Measurements from ENCODE around the gene KCND3.

The KCND3 gene

DNA sequence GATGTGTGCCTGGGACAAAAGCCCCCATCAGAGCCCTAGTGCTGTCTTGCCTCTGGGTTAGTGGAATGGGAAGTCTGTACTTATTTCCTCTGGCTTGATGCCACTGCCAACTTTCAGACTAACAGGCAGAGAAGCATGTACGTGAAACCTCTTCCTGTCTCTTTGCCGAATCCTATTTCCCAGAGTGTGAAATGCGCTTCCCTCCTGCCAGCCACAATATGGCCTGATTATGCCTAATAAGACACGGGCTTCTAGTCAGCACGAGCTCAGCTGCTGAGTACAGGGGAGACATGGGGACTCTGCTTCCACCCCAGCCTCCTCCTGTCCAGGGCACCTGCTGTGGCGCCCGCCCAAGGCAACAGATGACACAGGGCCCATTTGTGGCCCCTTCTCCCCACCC, 111.4 kb downstream of the KCND3 start:
- WGBS, 2 donors (ENCODE audit: extremely low coverage in 2 of 2, insufficient read length in 2 of 2, insufficient replicate concordance in 1 of 2), result no CpG with 5 or more reads among the region's 7 CpGs
- peaks cover 0 to 40% (median 0%) of the 10 kb centered on the region in 3 experiments for H3K27me3 ChIP-seq (ENCODE audit: control insufficient read depth in 3 of 3, insufficient read depth in 3 of 3, low read depth in 1 of 3, low read length in 3 of 3)

GRCh38 chr1:111876631-111877030, 112.8 kb downstream of the KCND3 start:
- H2BK5ac ChIP-seq (ENCODE audit: low read length), result no peak overlapping the region
- H3K36me3 ChIP-seq (replicated peaks in 1 of 2; ENCODE audit: control insufficient read depth in 2 of 2, insufficient read depth in 2 of 2, low read length in 2 of 2), result no peaks in the 10 kb centered on the region
- no peaks in the 10 kb centered on the region for H3K79me1 ChIP-seq (ENCODE audit: low read depth, low read length)
- no peak overlapping the region for H4K91ac ChIP-seq (ENCODE audit: low read depth, low read length, poor library complexity)
- no peak overlapping the region for H3K27ac ChIP-seq (replicated peaks; ENCODE audit: low read length)
- no peak overlapping the region for H3K4me2 ChIP-seq (ENCODE audit: insufficient read depth, low read length, poor library complexity, severe bottlenecking)
- H2BK15ac ChIP-seq (ENCODE audit: low read length), result no peak overlapping the region
- H3K9ac ChIP-seq (ENCODE audit: low read depth, low read length, poor library complexity), result no peak overlapping the region
- H3K27me3 ChIP-seq (ENCODE audit: control insufficient read depth in 3 of 3, insufficient read depth in 3 of 3, low read depth in 1 of 3, low read length in 3 of 3), result peaks cover 0 to 46% (median 0%) of the 10 kb centered on the region in 3 experiments
- H3K4me1 ChIP-seq (ENCODE audit: control insufficient read depth in 2 of 2, insufficient read depth in 1 of 2, low read depth in 1 of 2, low read length in 2 of 2), result peaks cover 0 to 15% of the 10 kb centered on the region in 2 donors
- H3K18ac ChIP-seq (ENCODE audit: low read length), result no peak overlapping the region
- no peak overlapping the region for H3K4me3 ChIP-seq (ENCODE audit: low read length in 2 of 2)
- H3K9me3 ChIP-seq (replicated peaks in 1 of 2; ENCODE audit: control insufficient read depth in 2 of 2, insufficient read depth in 1 of 2, low read depth in 1 of 2, low read length in 2 of 2), result no peaks in the 10 kb centered on the region
- H2BK12ac ChIP-seq (ENCODE audit: low read length), result no peak overlapping the region
- H2AFZ ChIP-seq (ENCODE audit: low read length), result no peak overlapping the region
- no peak overlapping the region for H2AK5ac ChIP-seq (ENCODE audit: low read depth, low read length)
- WGBS, 2 donors (ENCODE audit: extremely low coverage in 2 of 2, insufficient read length in 2 of 2, insufficient replicate concordance in 1 of 2), result no CpG with 5 or more reads among the region's 3 CpGs
- no peak overlapping the region for H3K4ac ChIP-seq (ENCODE audit: low read length)
- DNase-seq (ENCODE audit: low spot score), result no peak
- no peak overlapping the region for H3K23ac ChIP-seq (ENCODE audit: low read depth, low read length, poor library complexity)
- H4K8ac ChIP-seq (ENCODE audit: low read depth, low read length), result no peak overlapping the region
- H3K14ac ChIP-seq (ENCODE audit: low read length), result no peak overlapping the region
- no peak overlapping the region for H2BK120ac ChIP-seq (ENCODE audit: low read depth, low read length)

More for the DNA sequence above, 111.4 kb downstream of the KCND3 start:
- H3K4me2 ChIP-seq (ENCODE audit: insufficient read depth, low read length, poor library complexity, severe bottlenecking), result no peak overlapping the region
- H4K8ac ChIP-seq (ENCODE audit: low read depth, low read length), result no peak overlapping the region
- peaks cover 0 to 19% of the 10 kb centered on the region in 2 donors for H3K4me1 ChIP-seq (ENCODE audit: control insufficient read depth in 2 of 2, insufficient read depth in 1 of 2, low read depth in 1 of 2, low read length in 2 of 2)
- H2BK5ac ChIP-seq (ENCODE audit: low read length), result no peak overlapping the region
- H2AFZ ChIP-seq (ENCODE audit: low read length), result no peak overlapping the region
- H3K27ac ChIP-seq (replicated peaks; ENCODE audit: low read length), result no peak overlapping the region
- peak overlapping the region; percentile 36 for H2AK5ac ChIP-seq (ENCODE audit: low read depth, low read length)
- H3K14ac ChIP-seq (ENCODE audit: low read length), result no peak overlapping the region
- H3K79me1 ChIP-seq (ENCODE audit: low read depth, low read length), result no peaks in the 10 kb centered on the region
- H3K36me3 ChIP-seq (replicated peaks in 1 of 2; ENCODE audit: control insufficient read depth in 2 of 2, insufficient read depth in 2 of 2, low read length in 2 of 2), result no peaks in the 10 kb centered on the region
- no peak overlapping the region for H2BK15ac ChIP-seq (ENCODE audit: low read length)
- no peak overlapping the region for H3K9ac ChIP-seq (ENCODE audit: low read depth, low read length, poor library complexity)
- H3K23ac ChIP-seq (ENCODE audit: low read depth, low read length, poor library complexity), result no peak overlapping the region
- no peak overlapping the region for H4K91ac ChIP-seq (ENCODE audit: low read depth, low read length, poor library complexity)
- peak overlapping the region; percentile 36 for H2BK120ac ChIP-seq (ENCODE audit: low read depth, low read length)
- H3K4ac ChIP-seq (ENCODE audit: low read length), result no peak overlapping the region
- no peak overlapping the region for H2BK12ac ChIP-seq (ENCODE audit: low read length)
- H3K9me3 ChIP-seq (replicated peaks in 1 of 2; ENCODE audit: control insufficient read depth in 2 of 2, insufficient read depth in 1 of 2, low read depth in 1 of 2, low read length in 2 of 2), result no peaks in the 10 kb centered on the region
- no peak for DNase-seq (ENCODE audit: low spot score)
- H3K4me3 ChIP-seq (ENCODE audit: low read length in 2 of 2), result no peak overlapping the region
- H3K18ac ChIP-seq (ENCODE audit: low read length), result no peak overlapping the region

DNA sequence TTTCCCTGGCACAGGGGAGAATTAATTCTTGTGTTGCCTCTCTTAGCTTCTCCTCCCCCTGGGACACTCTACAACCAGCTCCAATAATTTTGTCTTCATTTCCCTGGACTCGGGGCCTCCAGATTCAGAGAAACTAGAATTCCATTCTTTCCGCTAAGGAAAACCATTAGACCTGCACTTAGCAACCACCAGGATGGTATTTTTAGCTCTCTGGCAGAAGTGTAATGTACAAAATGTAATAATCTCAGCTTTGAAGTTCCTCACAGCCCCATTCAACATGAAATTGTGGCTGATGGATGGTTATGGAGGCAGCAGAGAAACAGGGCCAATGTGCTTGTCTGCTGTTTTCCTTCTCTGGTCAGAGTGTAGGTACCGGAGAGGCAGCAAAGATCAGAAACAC, 113.8 kb downstream of the KCND3 start:
- H2BK5ac ChIP-seq (ENCODE audit: low read length), result no peak overlapping the region
- H2BK15ac ChIP-seq (ENCODE audit: low read length), result no peak overlapping the region
- H3K4me1 ChIP-seq (ENCODE audit: control insufficient read depth in 2 of 2, insufficient read depth in 1 of 2, low read depth in 1 of 2, low read length in 2 of 2), result peaks cover 0 to 11% of the 10 kb centered on the region in 2 donors
- no peak overlapping the region for H3K18ac ChIP-seq (ENCODE audit: low read length)
- peaks cover 0 to 37% (median 0%) of the 10 kb centered on the region in 3 experiments for H3K27me3 ChIP-seq (ENCODE audit: control insufficient read depth in 3 of 3, insufficient read depth in 3 of 3, low read depth in 1 of 3, low read length in 3 of 3)
- no peak overlapping the region for H3K4me2 ChIP-seq (ENCODE audit: insufficient read depth, low read length, poor library complexity, severe bottlenecking)
- no peak for DNase-seq (ENCODE audit: low spot score)
- no peak overlapping the region for H3K23ac ChIP-seq (ENCODE audit: low read depth, low read length, poor library complexity)
- H2AFZ ChIP-seq (ENCODE audit: low read length), result no peak overlapping the region
- no peaks in the 10 kb centered on the region for H3K36me3 ChIP-seq (replicated peaks in 1 of 2; ENCODE audit: control insufficient read depth in 2 of 2, insufficient read depth in 2 of 2, low read length in 2 of 2)
- H2BK12ac ChIP-seq (ENCODE audit: low read length), result no peak overlapping the region
- H4K91ac ChIP-seq (ENCODE audit: low read depth, low read length, poor library complexity), result no peak overlapping the region
- H3K79me1 ChIP-seq (ENCODE audit: low read depth, low read length), result no peaks in the 10 kb centered on the region
- no peaks in the 10 kb centered on the region for H3K9me3 ChIP-seq (replicated peaks in 1 of 2; ENCODE audit: control insufficient read depth in 2 of 2, insufficient read depth in 1 of 2, low read depth in 1 of 2, low read length in 2 of 2)
- H3K9ac ChIP-seq (ENCODE audit: low read depth, low read length, poor library complexity), result no peak overlapping the region
- H3K4me3 ChIP-seq (ENCODE audit: low read length in 2 of 2), result no peak overlapping the region
- H3K14ac ChIP-seq (ENCODE audit: low read length), result no peak overlapping the region
- no peak overlapping the region for H3K4ac ChIP-seq (ENCODE audit: low read length)
- no peak overlapping the region for H2AK5ac ChIP-seq (ENCODE audit: low read depth, low read length)
- no peak overlapping the region for H3K27ac ChIP-seq (replicated peaks; ENCODE audit: low read length)
- H4K8ac ChIP-seq (ENCODE audit: low read depth, low read length), result no peak overlapping the region
- H2BK120ac ChIP-seq (ENCODE audit: low read depth, low read length), result no peak overlapping the region
- WGBS, 2 donors (ENCODE audit: extremely low coverage in 2 of 2, insufficient read length in 2 of 2, insufficient replicate concordance in 1 of 2), result no CpG with 5 or more reads among the region's 3 CpGs

DNA sequence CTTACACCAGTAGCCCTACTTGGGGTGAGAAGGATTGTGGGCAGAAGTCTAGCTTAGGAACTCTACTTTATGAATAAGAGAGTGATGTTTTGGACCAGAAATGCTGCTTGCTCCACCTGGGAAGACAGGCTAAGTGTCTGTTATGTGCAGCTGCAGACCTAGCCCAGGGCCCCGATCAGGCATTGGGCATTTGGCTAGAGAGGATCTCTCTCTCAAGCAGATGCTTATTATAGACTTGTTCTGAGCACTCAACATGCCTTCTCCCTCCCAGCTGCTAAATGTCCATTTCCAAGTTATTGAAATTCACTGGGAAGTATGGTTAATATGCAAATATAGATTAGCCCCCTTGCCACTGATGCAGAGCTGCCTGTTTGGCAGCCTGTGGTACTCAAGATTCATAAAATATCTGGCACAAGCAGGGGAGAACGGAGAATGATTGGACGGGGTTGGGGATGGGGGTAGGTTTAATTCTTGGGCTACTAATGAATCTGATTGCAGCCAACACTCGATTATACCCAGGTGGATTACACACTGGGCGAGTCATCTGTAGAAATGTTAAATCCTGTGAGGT, 115.9 kb downstream of the KCND3 start:
- Histone ChIP-seq H3K18ac (ENCODE audit: low read length) (no peak overlapping the region), H3K79me1 (ENCODE audit: low read depth, low read length) (no peaks in the 10 kb centered on the region), H2BK5ac (ENCODE audit: low read length) (no peak overlapping the region)

More for the DNA sequence above, 115.9 kb downstream of the KCND3 start:
- Histone ChIP-seq H3K36me3 (replicated peaks in 1 of 2; ENCODE audit: control insufficient read depth in 2 of 2, insufficient read depth in 2 of 2, low read length in 2 of 2) (no peaks in the 10 kb centered on the region), H3K9me3 (replicated peaks in 1 of 2; ENCODE audit: control insufficient read depth in 2 of 2, insufficient read depth in 1 of 2, low read depth in 1 of 2, low read length in 2 of 2) (no peaks in the 10 kb centered on the region), H3K9ac (ENCODE audit: low read depth, low read length, poor library complexity) (no peak overlapping the region), H4K91ac (ENCODE audit: low read depth, low read length, poor library complexity) (no peak overlapping the region), H2BK120ac (ENCODE audit: low read depth, low read length) (no peak overlapping the region), H3K14ac (ENCODE audit: low read length) (no peak overlapping the region), H3K23ac (ENCODE audit: low read depth, low read length, poor library complexity) (no peak overlapping the region), H2AK5ac (ENCODE audit: low read depth, low read length) (no peak overlapping the region), H2BK12ac (ENCODE audit: low read length) (no peak overlapping the region), H2AFZ (ENCODE audit: low read length) (no peak overlapping the region), H3K27ac (replicated peaks; ENCODE audit: low read length) (no peak overlapping the region), H3K27me3 (ENCODE audit: control insufficient read depth in 3 of 3, insufficient read depth in 3 of 3, low read depth in 1 of 3, low read length in 3 of 3) (peaks cover 0 to 37% (median 0%) of the 10 kb centered on the region in 3 experiments), H2BK15ac (ENCODE audit: low read length) (no peak overlapping the region), H3K4me1 (ENCODE audit: control insufficient read depth in 2 of 2, insufficient read depth in 1 of 2, low read depth in 1 of 2, low read length in 2 of 2) (peaks cover 0 to 4% of the 10 kb centered on the region in 2 donors), H4K8ac (ENCODE audit: low read depth, low read length) (no peak overlapping the region), H3K4me2 (ENCODE audit: insufficient read depth, low read length, poor library complexity, severe bottlenecking) (no peak overlapping the region), H3K4ac (ENCODE audit: low read length) (no peak overlapping the region), H3K4me3 (ENCODE audit: low read length in 2 of 2) (no peak overlapping the region)
- no CpG with 5 or more reads among the region's 5 CpGs for WGBS, 2 donors (ENCODE audit: extremely low coverage in 2 of 2, insufficient read length in 2 of 2, insufficient replicate concordance in 1 of 2)
- DNase-seq (ENCODE audit: low spot score), result no peak

Data from neuronal stem cell (in vitro differentiated cells).